SU-DHL-6 (cell line): ENCODE data around the gene GRAMD1A.

ENCODE experiments used
- H2AFZ ChIP-seq: fragments of 200-600 bp; sonication (generic); 2 replicates; pipeline ENCODE4 v1.6.1; 2014; ENCODE audit warnings: low read depth, mild to moderate bottlenecking, moderate library complexity, mixed read lengths, antibody characterized with exemption, low read length; ENCODE audit not compliant: severe bottlenecking
- H3F3A ChIP-seq: fragments of 200-600 bp; shearing (Covaris generic); 2 replicates; pipeline ENCODE4 v1.6.0; 2016; ENCODE audit warnings: antibody characterized with exemption, mild to moderate bottlenecking; ENCODE audit not compliant: insufficient read depth
- H3K27ac ChIP-seq: fragments of 200-600 bp; sonication (generic); 2 replicates; pipeline ENCODE4 v1.5.1; 2016; ENCODE audit warnings: low read depth, mild to moderate bottlenecking, low read length, moderate library complexity, mixed read lengths
- H3K27me3 ChIP-seq: fragments of 200-600 bp; sonication (generic), shearing (Covaris generic); 2 replicates; pipeline ENCODE4 v1.6.0; 2014; ENCODE audit warnings: mild to moderate bottlenecking, low read length
- H3K36me3 ChIP-seq: fragments of 200-600 bp; sonication (generic); 2 replicates; pipeline ENCODE4 v1.6.1; 2014; ENCODE audit warnings: mild to moderate bottlenecking, low read length, mixed read lengths
- H3K4me2 ChIP-seq: fragments of 300-600, 200-600 bp; shearing (Covaris generic), sonication (generic); 2 replicates; pipeline ENCODE4 v1.6.0; 2014; ENCODE audit warnings: low read length, low read depth, mild to moderate bottlenecking; ENCODE audit not compliant: poor library complexity, severe bottlenecking
- H3K4me3 ChIP-seq: fragments of 200-600 bp; sonication (generic); 2 replicates; pipeline ENCODE4 v1.5.1; 2014; ENCODE audit warnings: antibody characterized with exemption, low read length, mild to moderate bottlenecking, mixed read lengths; ENCODE audit not compliant: insufficient read depth, poor library complexity, severe bottlenecking
- H3K79me2 ChIP-seq: fragments of 200-600 bp; sonication (generic); 2 replicates; pipeline ENCODE4 v1.6.1; 2014; ENCODE audit warnings: mild to moderate bottlenecking, low read length, moderate library complexity; ENCODE audit not compliant: insufficient read depth
- H3K9ac ChIP-seq: fragments of 200-600 bp; sonication (generic); 2 replicates; pipeline ENCODE4 v1.7.0; 2014; ENCODE audit warnings: mild to moderate bottlenecking, low read length
- H3K9me2 ChIP-seq: fragments of 200-600 bp; sonication (generic); replicated peaks from 2 replicates; pipeline ENCODE4 v1.6.1; 2014; ENCODE audit warnings: low read length; ENCODE audit not compliant: insufficient read depth
- H3K9me3 ChIP-seq: fragments of 200-600 bp; sonication (generic); 2 replicates; pipeline ENCODE4 v1.6.1; 2014; ENCODE audit warnings: low read length, mixed read lengths; ENCODE audit not compliant: insufficient read depth
- H4K20me1 ChIP-seq: fragments of 200-600 bp; sonication (generic); 2 replicates; pipeline ENCODE4 v1.6.1; 2014; ENCODE audit warnings: low read depth, mild to moderate bottlenecking, antibody characterized with exemption, low read length, moderate library complexity, mixed read lengths
- CTCF ChIP-seq: fragments of 200-600 bp; sonication (generic); IDR thresholded peaks from one replicate; pipeline ENCODE4 v1.5.1; 2017; ENCODE audit warnings: antibody characterized with exemption, mild to moderate bottlenecking, low read length, moderate library complexity; ENCODE audit not compliant: insufficient read depth, poor library complexity, severe bottlenecking
- EZH2phosphoT487 ChIP-seq: fragments of 200-600 bp; sonication (generic), shearing (Covaris generic); conservative IDR thresholded peaks from 2 replicates; pipeline ENCODE4 v1.6.1; 2018; ENCODE audit warnings: mild to moderate bottlenecking, antibody characterized with exemption, low read length, moderate library complexity, mixed read lengths

GRAMD1A gene

GRCh38 chr19:34983786-34984185 is 16.3 kb upstream of the GRAMD1A start:
- Histone ChIP-seq H3K27me3 (no peaks in the 10 kb centered on the region), H3K9ac (no peak overlapping the region), H3K36me3 (no peaks in the 10 kb centered on the region), H2AFZ (no peak overlapping the region), H3K4me2 (no peak overlapping the region), H4K20me1 (no peaks in the 10 kb centered on the region), H3F3A (no peaks in the 10 kb centered on the region), H3K9me3 (no peaks in the 10 kb centered on the region), H3K9me2 (no peaks in the 10 kb centered on the region), H3K79me2 (no peaks in the 10 kb centered on the region), H3K4me3 (no peak overlapping the region), H3K27ac (no peak overlapping the region)
- no peak for TF ChIP-seq CTCF
- no peak for TF ChIP-seq EZH2phosphoT487

GRCh38 chr19:34984287-34984686 is 15.8 kb upstream of the GRAMD1A start:
- no peak overlapping the region for H2AFZ ChIP-seq
- no peak overlapping the region for H3K9ac ChIP-seq
- H3K9me3 ChIP-seq = no peaks in the 10 kb centered on the region
- H3K4me3 ChIP-seq = no peak overlapping the region
- H3K27ac ChIP-seq = no peak overlapping the region
- TF ChIP-seq EZH2phosphoT487 (no peak), CTCF (no peak)
- H3F3A ChIP-seq = no peaks in the 10 kb centered on the region
- no peaks in the 10 kb centered on the region for H4K20me1 ChIP-seq
- H3K36me3 ChIP-seq = no peaks in the 10 kb centered on the region
- H3K27me3 ChIP-seq = no peaks in the 10 kb centered on the region
- H3K9me2 ChIP-seq = no peaks in the 10 kb centered on the region
- H3K79me2 ChIP-seq = no peaks in the 10 kb centered on the region
- H3K4me2 ChIP-seq = no peak overlapping the region

- Histone ChIP-seq H3K27me3 (no peaks in the 10 kb centered on the region), H3K27ac (no peak overlapping the region), H2AFZ (no peak overlapping the region), H3K9me3 (no peaks in the 10 kb centered on the region), H3K4me3 (no peak overlapping the region), H3K4me2 (no peak overlapping the region), H3K9ac (no peak overlapping the region), H3K9me2 (no peaks in the 10 kb centered on the region), H3K36me3 (no peaks in the 10 kb centered on the region), H3K79me2 (no peaks in the 10 kb centered on the region), H3F3A (no peaks in the 10 kb centered on the region), H4K20me1 (no peaks in the 10 kb centered on the region)
- no peak for TF ChIP-seq CTCF
- no peak for TF ChIP-seq EZH2phosphoT487
These were observed 14.7 kb upstream of the GRAMD1A start for GRCh38 chr19:34985249-34986022.
